ENCODE measurements around the gene CLDN7.
A peak's percentile ranks its signal among the peaks of the same experiment; 100 is the strongest.
"Not testable (repeated sequence)": the region's sequence is repeated elsewhere in the genome, so short reads cannot be mapped to it uniquely, and the experiment has no call there.

CLDN7 gene

DNA sequence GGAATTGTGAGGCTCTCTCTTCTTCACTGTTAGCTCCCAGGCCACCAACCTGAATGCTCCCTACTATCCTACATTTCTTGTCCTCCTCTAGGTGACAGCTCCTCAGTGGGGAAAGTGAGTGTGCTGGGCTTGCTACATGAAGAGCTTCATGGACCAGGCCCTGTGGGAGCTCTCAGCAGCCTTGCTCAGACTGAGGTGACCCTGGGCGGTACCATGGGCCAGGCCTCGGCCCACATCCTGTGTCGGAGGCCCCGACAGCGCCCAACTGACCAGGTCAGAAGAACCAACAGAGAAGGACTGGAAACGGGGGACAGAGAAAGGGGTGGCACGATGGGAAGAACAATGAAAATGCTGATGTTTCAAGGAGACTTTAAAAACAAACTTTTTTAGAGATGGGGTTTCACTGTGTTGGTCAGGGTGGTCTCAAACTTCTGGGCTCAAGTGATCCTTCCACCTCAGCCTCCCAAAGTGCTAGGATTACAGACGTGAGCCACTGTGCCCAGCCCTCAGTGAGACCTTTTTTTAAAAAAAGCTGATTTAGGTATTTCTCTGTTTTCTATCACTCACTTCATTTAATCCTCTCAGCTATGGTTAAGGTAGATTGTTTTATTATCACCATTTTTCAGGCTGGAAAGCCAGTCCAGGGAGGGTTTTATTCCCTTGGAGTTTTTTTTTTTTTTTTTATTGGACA is 5.4 kb downstream of the CLDN7 start:
- DNase-seq (ENCODE audit: low read depth in 2 of 2): no peak

GRCh38 chr17:7254511-7254910 is 7.8 kb downstream of the CLDN7 start:
- no peak for DNase-seq (ENCODE audit: low read depth in 2 of 2)

GRCh38 chr17:7253082-7253481 is 9.2 kb downstream of the CLDN7 start:
- no peak for DNase-seq (ENCODE audit: low read depth in 2 of 2)

GRCh38 chr17:7252176-7253043 is 9.9 kb downstream of the CLDN7 start, which contains the start of gene ELP5:
Gene ELP5, plus strand, starts transcription at chr17:7252215. Its CDS starts 336 bp downstream, at chr17:7252551.
- peak; percentile 59 to 68 for DNase-seq (ENCODE audit: low read depth in 2 of 2)

GRCh38 chr17:7251661-7252175 is 10.6 kb downstream of the CLDN7 start, which contains the start of gene CTDNEP1:
Gene CTDNEP1, minus strand, starts transcription at chr17:7251734. Its CDS starts 438 bp downstream, at chr17:7251296.
- DNase-seq (ENCODE audit: low read depth in 2 of 2): peak; percentile 95 to 99

DNA sequence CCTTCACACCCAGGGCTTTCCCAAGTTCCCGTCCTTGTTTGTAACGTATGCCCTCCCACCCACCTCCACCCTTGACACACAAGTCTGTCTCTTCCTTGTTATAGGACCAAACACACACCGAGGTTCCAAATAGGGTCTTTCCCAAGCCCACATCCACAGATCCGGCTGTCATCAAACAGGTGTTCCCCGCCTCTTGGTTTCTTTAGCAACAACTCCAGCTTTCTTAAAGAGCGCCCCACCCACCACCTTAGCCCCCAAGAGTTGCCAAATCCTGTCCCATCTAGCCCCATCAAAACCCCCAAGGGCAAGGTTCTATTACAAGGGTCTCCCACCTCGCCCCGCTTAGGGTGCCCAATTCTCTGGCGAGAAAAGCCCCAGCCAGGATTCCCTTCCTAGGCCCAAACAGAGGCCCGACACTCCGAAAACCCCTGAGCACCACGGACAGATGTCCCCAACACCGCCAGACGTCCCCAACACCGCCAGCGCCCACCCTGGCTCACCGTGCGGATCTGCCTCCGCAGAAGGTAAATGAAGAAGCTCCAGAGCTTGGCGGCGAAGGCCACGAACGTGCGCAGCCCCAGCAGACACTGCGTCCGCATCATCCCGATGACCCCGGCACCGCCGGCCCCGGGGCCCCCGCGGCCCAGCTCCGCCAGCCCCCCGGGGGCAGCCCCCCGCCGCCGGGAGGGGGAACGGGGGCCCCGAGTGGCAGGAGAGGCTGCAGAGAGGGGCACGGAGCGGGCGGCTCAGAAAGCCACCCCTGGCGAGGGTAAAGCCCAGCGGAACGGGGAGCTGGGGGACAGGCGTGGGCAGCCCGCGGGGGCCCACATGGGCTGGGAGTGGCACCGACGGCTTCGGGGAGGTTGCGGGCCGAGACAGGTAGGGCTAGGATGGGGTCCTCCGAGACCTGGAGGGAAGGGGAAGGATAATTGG is 11.3 kb downstream of the CLDN7 start:
- DNase-seq (ENCODE audit: low read depth in 2 of 2): no peak

- DNase-seq (ENCODE audit: low read depth in 2 of 2): no peak
These were observed 12.4 kb downstream of the CLDN7 start for GRCh38 chr17:7249830-7250229.

GRCh38 chr17:7249214-7249613 is 13.1 kb downstream of the CLDN7 start:
- DNase-seq (ENCODE audit: low read depth in 2 of 2): no peak

DNA sequence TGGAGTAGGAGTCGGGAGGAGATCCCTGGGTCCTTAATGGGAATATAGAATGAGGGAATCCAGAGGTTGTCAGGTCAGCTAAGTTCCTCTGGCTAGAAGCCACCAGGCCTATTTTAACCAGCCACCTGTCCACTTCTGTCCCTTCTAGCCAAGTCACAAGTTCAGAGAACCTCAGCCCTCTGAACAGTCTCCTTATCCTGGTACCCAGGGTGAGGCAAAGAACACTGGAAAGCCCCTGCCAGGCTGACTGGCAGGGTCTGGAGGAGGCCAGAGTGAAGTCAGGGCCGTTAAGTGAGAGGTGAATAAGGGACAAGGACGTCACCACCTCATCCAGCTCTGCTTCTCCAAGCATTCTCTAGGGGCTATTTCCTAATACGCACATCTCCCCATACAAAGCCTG is 13.5 kb downstream of the CLDN7 start:
- DNase-seq (ENCODE audit: low read depth in 2 of 2): no peak

DNA sequence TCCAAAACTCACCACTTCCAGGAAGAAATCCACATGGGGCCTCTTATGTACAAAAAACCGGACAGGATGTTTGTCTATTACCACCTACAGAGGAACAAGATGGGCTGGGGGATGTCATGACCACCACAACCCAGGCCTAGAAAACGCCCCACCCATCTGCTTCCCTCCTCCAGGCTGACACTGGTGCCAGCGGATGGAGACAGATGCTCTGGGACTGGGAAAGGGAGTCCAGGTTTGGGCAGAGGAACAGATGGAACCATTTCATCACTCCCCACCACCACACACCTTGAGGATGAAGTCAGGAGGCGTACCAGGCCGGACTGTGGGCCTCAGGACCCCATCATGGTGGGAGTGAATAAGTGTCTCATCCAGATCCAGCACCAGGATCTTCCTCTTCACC is 15.5 kb downstream of the CLDN7 start:
- DNase-seq (ENCODE audit: low read depth in 2 of 2): no peak

DNA sequence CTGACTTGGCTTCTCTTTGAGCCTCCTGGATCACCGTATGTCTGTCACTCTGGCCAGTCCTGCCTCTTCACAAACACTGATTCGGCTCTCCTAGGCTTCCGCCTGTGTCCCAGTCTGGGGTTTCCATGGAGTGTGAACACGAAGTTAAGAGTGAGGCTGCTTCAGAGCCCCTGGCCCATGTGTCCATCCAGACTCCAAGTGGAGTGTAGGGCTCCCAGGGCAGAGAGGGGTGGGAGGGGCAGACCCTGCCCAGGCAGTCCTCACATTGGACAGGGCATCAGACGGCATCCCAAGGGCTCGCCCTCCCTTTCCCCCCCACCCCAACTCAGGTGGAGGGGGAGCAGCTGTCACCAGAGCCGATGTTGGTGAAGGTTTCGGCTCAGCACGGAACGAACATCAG is 18.4 kb downstream of the CLDN7 start:
- not testable (repeated sequence) for DNase-seq (ENCODE audit: low read depth in 2 of 2)

GRCh38 chr17:7243453-7243729 is 18.9 kb downstream of the CLDN7 start:
- no peak for DNase-seq (ENCODE audit: low read depth in 2 of 2)

DNA sequence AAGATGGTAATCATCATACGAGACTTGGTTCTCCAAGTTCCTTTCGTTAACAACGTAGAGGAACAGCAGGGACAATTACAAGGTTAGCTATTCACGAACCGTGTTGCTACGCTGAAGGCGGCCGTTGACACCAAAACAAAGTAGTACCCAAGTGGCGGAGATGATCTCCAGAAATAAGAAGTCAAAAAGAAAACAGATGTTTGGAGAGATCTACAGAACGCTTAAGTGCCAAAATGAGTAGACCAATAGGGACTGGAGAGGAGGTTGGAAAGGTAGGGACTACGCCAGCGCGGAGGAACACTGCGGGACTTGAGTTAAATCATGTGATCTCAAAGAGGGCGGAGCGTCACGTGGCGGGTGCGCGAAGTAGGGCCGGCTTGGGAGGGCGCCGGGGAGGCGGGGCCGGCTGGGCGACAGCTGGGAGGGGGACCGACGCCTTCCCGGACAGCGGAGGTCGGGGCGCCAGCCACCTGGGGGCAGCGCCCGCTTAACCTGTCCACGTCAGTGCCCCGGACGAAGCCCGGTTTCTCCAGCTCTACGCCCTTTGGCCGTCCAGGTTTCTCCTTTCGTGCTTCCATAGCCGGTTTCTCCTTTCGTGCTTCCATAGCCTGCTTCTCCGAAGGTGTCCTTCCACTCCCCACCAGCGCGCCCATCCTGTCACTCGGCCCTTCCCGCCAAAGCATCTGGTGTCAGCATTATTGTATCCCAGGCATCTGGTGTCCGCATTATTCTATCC is 19.4 kb downstream of the CLDN7 start:
- peak; percentile 81 to 84 for DNase-seq (ENCODE audit: low read depth in 2 of 2)

DNA sequence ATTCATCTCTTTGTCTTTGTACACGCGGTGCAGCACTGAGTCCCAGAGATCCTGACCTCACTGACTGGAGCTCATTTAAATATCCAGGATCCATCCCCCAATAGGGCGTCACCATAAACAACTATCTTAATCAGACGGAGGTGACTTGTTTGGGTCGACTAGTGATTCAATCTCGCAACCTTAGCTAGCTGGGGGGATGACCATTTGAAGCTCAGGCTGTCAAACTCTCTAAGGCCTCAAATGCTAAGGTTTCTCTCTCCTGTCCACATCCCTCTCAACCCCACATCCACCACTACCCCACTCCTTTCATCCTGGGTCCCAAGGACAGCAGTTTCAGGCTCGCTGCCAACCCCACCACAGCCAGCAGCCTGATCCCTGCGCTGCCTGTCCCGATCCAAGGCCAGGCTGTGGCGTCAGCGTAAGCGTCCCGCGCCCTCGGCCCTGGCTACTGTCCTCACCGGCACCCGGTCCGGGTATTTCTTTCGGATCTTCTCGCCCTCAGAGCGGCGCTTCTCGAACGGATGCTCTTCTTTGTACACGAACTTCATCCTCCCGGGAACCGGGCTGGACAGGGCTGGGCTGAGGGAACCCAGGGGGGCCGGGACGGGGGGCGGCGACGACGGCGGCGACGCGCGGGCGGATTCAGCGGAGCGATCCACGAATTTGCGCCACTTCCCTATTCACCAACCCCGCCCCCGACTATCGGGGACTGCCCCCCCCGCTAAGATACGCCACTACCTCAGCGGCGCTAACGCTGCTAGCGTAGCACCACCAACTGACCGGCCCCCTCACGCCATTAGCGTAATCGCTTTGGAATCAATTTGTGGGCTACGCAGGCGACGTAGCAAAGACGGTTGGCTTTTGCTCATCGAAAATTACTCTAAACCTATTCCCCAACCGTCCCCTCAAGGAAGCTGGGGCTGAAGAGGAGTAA is 20.2 kb downstream of the CLDN7 start, which contains the start of gene GABARAP:
TSS of gene GABARAP (minus strand) at position 667 of the 934 bp plus-strand sequence. CDS start at position 548, 119 bp downstream.
- DNase-seq (ENCODE audit: low read depth in 2 of 2): peak; percentile 84 to 96

DNA sequence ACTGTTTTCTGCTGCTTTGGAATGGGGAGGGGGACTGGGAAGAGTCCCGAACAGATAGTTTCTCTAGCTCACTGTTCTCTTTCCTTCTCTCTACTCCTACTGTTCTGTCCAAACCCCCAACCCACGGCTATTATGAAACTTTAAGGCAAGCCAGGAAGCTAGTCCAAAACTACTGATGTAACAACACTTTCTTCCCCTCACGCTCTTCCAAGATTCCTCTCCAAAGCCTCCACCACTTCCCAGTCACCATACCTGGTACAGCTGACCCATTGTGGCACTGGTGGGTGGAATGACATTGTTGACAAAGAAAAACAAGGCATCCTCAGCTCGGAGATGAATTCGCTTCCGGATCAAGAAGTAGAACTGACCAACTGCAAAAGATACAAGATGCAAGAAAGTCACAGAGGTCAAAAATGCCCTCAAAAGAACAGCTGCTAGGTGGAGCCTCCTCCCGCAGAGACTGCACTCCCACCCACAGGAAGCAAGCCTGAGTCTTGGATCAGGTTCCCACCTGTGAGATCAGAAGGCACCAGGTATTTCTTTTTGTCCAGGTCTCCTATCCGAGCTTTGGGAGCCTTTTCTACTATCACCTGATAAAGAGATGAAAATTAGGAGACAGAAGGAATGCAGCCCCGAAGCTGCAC is 21.1 kb downstream of the CLDN7 start:
- no peak for DNase-seq (ENCODE audit: low read depth in 2 of 2)

DNA sequence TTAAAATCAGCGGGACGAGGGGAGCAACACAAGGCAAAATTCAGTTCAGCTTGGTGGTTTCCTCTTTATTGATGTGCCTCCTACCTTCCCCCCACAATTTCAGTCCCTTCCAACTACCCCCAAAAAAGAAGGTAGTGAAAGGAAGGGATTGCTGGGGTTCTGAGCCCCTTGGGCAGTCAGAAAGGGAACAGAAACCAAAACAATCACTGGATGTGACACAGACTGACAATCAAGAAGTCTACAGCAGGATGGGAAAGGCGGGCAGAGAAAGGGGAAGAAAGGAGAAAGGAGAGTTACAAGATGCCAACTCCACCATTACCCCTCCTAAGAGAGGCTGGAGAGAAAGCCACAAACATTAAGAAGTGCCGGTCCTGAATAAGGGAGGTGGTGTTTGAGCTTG is 21.9 kb downstream of the CLDN7 start:
- DNase-seq (ENCODE audit: low read depth in 2 of 2): no peak

DNA sequence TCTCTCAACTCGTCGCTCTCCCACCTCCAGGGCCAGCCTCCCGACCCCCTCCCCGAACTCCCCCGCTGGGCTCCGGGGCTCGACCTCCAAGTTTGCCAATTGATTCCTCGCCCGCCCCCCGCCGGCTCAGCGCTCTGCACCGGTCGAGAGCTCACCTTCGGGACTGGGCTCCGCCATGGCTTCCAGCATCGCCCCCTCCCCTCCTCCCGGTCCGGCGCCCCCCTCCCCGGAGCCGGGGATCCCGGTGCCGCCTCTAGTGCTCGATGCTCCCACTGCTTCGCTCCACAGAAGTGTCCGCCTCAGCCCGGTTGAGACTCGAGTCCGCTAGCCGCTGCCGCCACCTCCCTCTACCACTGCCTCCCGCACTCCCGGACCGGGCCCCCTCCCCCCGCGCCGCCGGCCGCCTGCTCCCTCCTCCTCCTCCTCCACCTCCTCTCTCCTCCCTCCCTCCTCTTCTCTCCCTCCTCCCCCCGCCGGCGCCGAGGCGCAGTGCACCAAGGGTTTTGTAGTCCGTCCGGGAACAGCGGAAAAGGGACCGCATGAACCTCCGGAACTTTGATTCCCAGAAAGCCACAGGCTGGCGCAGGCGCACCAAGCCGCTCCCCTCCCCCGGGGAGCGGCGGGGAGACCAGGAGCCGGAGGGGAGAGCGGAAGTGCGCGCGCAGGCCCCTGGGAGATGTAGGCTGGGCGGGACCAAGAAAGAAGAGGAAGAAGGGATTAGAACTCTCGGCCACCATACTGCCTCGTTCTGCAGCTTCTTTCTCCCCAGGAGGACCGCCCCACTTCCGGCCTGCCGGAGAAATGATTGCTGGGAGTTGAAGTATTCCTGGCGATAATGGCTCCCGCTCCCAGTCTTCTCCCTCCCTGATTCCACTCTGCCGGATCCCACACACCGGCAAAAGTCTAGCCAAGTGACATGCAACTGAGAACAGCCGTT is 22.9 kb downstream of the CLDN7 start, which contains the start of gene PHF23:
TSS of gene PHF23 (minus strand) at position 367 of the 937 bp plus-strand sequence. CDS start at position 189, 178 bp downstream.
- DNase-seq (ENCODE audit: low read depth in 2 of 2): peak; percentile 88 to 96
